Heart right ventricle (tissue), 16 donors: ENCODE data around the gene OR5K4. TPM values are rescaled to one million over a fixed set of nuclear protein-coding genes. Genes with fewer than 3 reads are reported as not detected.

ENCODE experiments used
- ATAC-seq, 8 donors: fragments of 200-7000 bp; cut with Tn5 transposase; one replicate each; pipeline ENCODE4 v1.9.1; 2020; ENCODE audit warnings: mild to moderate bottlenecking in 8 of 8, moderate library complexity in 8 of 8, moderate number of reproducible peaks in 1 of 8
- DNase-seq, 2 donors: peaks; one replicate each; pipeline ENCODE4 v3.0.0-alpha.2; 2020
- H3K27ac ChIP-seq, 10 donors: fragments of 200-600 bp; sonication (generic) in 2 of 10; one replicate each; pipeline versions ENCODE4 v1.5.0 to v1.8.0; 2020 to 2022; ENCODE audit warnings: mild to moderate bottlenecking in 3 of 10
- H3K27me3 ChIP-seq, 7 donors: fragments of 200-600 bp; one replicate each; pipeline ENCODE4 v1.8.0; 2021 to 2022; ENCODE audit warnings: mild to moderate bottlenecking in 2 of 7
- H3K36me3 ChIP-seq, 9 donors: fragments of 200-600 bp; sonication (generic) in 1 of 9; one replicate each; pipeline versions ENCODE4 v1.5.0 to v1.8.0; 2020 to 2022; ENCODE audit warnings: mild to moderate bottlenecking in 2 of 9
- H3K4me1 ChIP-seq, 9 donors: fragments of 200-600 bp; sonication (generic) in 1 of 9; one replicate each; pipeline versions ENCODE4 v1.5.0 to v1.8.0; 2020 to 2022; ENCODE audit warnings: mild to moderate bottlenecking in 4 of 9
- H3K4me3 ChIP-seq, 10 donors: fragments of 200-600 bp; sonication (generic) in 2 of 10; one replicate each; pipeline versions ENCODE4 v1.5.0 to v1.8.0; 2020 to 2022; ENCODE audit warnings: mild to moderate bottlenecking in 7 of 10, moderate library complexity in 2 of 10
- H3K9me3 ChIP-seq, 11 donors: fragments of 200-600 bp in 10 of 11; sonication (generic) in 2 of 11; one replicate each; pipeline versions ENCODE4 v1.5.0 to v1.8.0; 2013 to 2022; ENCODE audit warnings: mild to moderate bottlenecking in 2 of 11, control low read depth in 1 of 11, moderate library complexity in 1 of 11
- CTCF ChIP-seq, 9 donors: fragments of 200-600 bp; sonication (generic) in 2 of 9; IDR thresholded peaks; one replicate each; pipeline versions ENCODE4 v1.5.0 to v1.8.0; 2021 to 2022; ENCODE audit warnings: antibody characterized with exemption in 9 of 9, mild to moderate bottlenecking in 5 of 9, moderate library complexity in 1 of 9
- WGBS, 2 donors: extraction: QIAGEN DNeasy Blood & Tissue Kit; methylation state at CpG; one replicate each; pipeline ENCODE4 v1.1.7; 2013; ENCODE audit warnings: inconsistent platforms in 1 of 2; 5-methylcytosine and 5-hydroxymethylcytosine counted together
- intact Hi-C, 10 donors: fragments of 100-400 bp; cut with DNase I; formaldehyde crosslinking; loops; one replicate each; pipeline versions ENCODE4 v1.11.1 to v1.14.2; 2022
- polyA plus RNA-seq, 2 donors: library from polyadenylated mRNA; stranded (reverse); fragments of 200-250 nt; gene quantifications; one replicate each; pipeline ENCODE4 v1.2.3, GENCODE V29; 2013
- total RNA-seq, 10 donors: library from RNA; stranded (reverse); fragmentation: NEBNext Ultra II Directional in 3 of 10; extraction: Animal tissue kit (Norgen Biotek cat#: 25700) in 3 of 10; gene quantifications; one replicate each; pipeline versions ENCODE4 v1.2.1 to v1.2.4, GENCODE V29; 2021 to 2023
- donor health status: Arrhythmogenic right ventricular cardiomyopathy.
- donor health status: ischemic (EF 13 %, LVEDD 7.1; RV severe dilation, severe dysfunction).
- donor health status: healthy with polysubstance abuse.
- donor health status: DM: no; HTN: yes; CAD: no.
- donor health status: DM: no; HTN: no; CAD: no.
- donor health status: ischemic (EF 25% LVEDD 6.9; RV normal size, moderate dysfunction).
- donor health status: ischemic (EF 25% LVEDD 5.7; RV mildly dilated, moderate dysfunction).
- donor health status: healthy.
- donor health status: DM: yes; HTN: yes; CAD: no.
- donor health status: Ischemic cardiomyopathy.
- donor health status: ischemic (EF 35%, LVEDD 5.7; RV mildly dilated, moderate dysfunction).
- donor health status: nonischemic (EF 11% LVEDD 7.7; RV severe dilation, severe dysfunction).
- donor health status: DM: yes; HTN: yes; CAD: no.
- donor health status: PGD.
- donor health status: ischemic (EF 29% LVEDD 5.4; RV normal size, mild dysfunction).
- donor health status: nonischemic (EF 23%, LVEDD 6.1; RV moderate dilation, normal function).

Gene OR5K4
- total and polyA plus RNA-seq, 12 donors = not detected

DNA sequence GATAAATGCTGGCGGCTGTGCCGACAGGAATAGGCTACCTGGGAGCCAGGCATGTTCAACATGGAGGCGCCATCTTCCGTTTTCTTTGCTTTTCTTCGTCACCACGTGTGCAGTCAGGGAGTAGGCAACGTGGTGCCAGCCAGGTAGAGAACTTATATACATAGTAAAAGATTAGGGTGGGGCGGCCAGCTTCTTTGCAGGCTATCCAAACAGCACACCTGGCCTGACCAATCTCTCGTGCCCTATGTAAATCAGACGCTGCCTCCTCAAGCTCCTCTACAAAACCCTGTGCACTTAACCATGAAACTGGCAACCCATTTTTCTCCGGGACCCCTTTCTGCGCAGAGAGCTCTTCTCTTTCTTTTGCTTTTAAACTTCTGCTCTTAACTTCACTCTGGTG lies 28.6 kb upstream of the OR5K4 start:
- Histone ChIP-seq H3K36me3 (no peaks in the 10 kb centered on the region), H3K4me3 (no peak overlapping the region), H3K9me3 (no peaks in the 10 kb centered on the region), H3K27ac (no peak overlapping the region), H3K4me1 (no peaks in the 10 kb centered on the region), H3K27me3 (peaks cover 0 to 14% (median 0%) of the 10 kb centered on the region in 7 donors)
- TF ChIP-seq CTCF (IDR thresholded peaks at IDR 0.05) = no peak
- ATAC-seq = no peak
- WGBS, 2 donors = 74 to 80% methylated on average over 12 of the region's 12 CpGs
- DNase-seq = no peak
- intact Hi-C loops = loop anchor here in 2 of 10 donors (5.0 to 10.0 kb wide), 2 partner anchors 283 to 540 kb away; no protein-coding TSS in a partner anchor

DNA sequence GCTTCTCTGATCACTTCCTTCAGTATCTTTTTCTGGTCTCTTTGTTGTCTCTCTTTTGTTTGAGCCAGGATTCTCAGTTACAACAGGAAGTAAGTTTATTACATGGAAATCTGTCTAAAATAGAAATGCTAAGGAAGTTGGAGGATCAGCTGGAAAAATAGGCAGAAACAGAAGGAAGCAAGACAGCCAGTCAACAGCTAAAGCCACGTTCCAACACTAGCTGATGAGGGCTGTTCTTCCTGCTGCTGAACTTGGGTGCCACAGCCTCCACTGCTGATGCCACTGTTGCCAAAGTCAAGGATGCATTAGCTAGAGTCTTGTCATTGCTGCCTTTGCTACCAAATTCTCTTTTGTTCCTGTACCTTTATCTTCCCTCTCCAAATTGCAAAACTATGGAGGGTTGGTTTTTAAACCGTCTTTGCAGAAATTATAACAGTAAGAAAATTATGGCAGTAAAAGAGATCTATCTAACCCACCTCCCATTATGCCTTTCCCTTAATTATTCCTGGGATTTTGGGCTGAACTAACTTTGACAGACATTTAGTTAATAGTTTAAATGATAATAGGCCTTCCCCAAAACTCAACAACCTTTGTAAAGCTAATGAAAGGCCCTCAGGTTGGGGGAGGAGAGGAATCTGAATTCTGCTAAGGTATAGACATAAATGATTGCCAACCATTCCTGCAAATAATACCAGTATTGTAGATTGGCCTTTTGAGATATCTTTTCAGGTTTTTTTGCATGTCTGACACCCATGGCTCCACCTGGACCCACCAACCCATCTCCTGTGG lies 27.4 kb upstream of the OR5K4 start:
- no peak for DNase-seq
- TF ChIP-seq CTCF (IDR thresholded peaks at IDR 0.05) = no peak
- H3K36me3 ChIP-seq = no peaks in the 10 kb centered on the region
- H3K9me3 ChIP-seq = no peaks in the 10 kb centered on the region
- intact Hi-C loops = loop anchor here in 2 of 10 donors (5.0 to 10.0 kb wide), 2 partner anchors 284 to 541 kb away; no protein-coding TSS in a partner anchor
- H3K4me3 ChIP-seq = no peak overlapping the region
- no peaks in the 10 kb centered on the region for H3K4me1 ChIP-seq
- H3K27me3 ChIP-seq = peaks cover 0 to 18% (median 0%) of the 10 kb centered on the region in 7 donors
- ATAC-seq = no peak
- no peak overlapping the region for H3K27ac ChIP-seq
- 54 to 55% methylated on average over 2 of the region's 2 CpGs for WGBS, 2 donors

DNA sequence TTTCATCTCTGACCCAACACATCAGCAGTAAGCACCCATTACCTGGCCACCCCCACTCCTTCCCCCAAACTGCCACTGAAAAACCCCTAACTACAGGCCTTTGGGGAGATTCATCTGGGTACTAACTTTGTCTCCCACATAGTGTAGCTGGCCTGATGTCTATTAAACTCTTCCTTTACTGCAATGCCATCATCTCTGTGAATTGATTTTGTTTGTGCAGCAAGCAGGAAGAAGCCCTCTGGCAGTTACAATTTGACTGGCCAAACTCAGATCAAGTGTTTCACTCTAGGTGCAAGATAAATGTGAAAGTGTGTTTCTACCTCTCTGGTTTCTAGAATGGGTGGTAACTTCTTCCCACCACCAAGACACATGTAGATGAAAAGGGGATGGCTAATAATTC lies 26.7 kb upstream of the OR5K4 start:
- Histone ChIP-seq H3K27ac (no peak overlapping the region), H3K4me1 (no peaks in the 10 kb centered on the region), H3K36me3 (no peaks in the 10 kb centered on the region), H3K27me3 (peaks cover 0 to 19% (median 0%) of the 10 kb centered on the region in 7 donors), H3K9me3 (no peaks in the 10 kb centered on the region), H3K4me3 (no peak overlapping the region)
- ATAC-seq (no peak), DNase-seq (no peak)
- TF ChIP-seq CTCF (IDR thresholded peaks at IDR 0.05) = no peak
- intact Hi-C loops = loop anchor here in 2 of 10 donors (5.0 to 10.0 kb wide), 2 partner anchors 285 to 542 kb away; no protein-coding TSS in a partner anchor

DNA sequence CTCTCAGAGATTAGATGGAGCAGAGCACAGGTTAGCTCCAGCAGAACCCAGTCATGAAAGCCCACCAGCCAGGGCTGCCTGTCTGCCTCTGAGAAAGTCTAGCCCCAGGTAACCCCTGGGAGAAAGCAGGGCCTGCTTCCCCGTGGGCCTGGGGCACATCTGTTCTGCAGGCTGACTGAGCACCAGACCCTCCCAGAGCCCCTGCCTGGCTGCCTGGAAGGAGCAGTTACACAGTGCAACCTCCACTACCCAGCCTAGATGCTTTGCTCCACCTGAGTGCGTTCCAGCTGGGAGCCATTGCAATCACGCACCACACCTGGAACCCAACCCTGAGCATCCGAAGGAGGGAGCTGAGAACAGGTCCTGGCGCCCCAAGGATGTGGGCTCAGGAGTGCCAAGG lies 24.7 kb upstream of the OR5K4 start:
- Histone ChIP-seq H3K36me3 (no peaks in the 10 kb centered on the region), H3K27ac (no peak overlapping the region), H3K4me3 (no peak overlapping the region), H3K4me1 (no peaks in the 10 kb centered on the region), H3K9me3 (no peaks in the 10 kb centered on the region), H3K27me3 (peaks cover 0 to 19% (median 3%) of the 10 kb centered on the region in 7 donors)
- DNase-seq (no peak), ATAC-seq (no peak)
- WGBS, 2 donors = 76 to 83% methylated on average over 5 of the region's 5 CpGs
- no peak for TF ChIP-seq CTCF (IDR thresholded peaks at IDR 0.05)
- intact Hi-C loops = loop anchor here in 8 of 10 donors (2.0 to 10.0 kb wide), 3 partner anchors 287 to 544 kb away; no protein-coding TSS in a partner anchor
